Astrocyte (in vitro differentiated cells and primary cell): ENCODE results near the gene PRR29. TPM values are rescaled to one million over a fixed set of nuclear protein-coding genes. Genes with fewer than 3 reads are reported as not detected.

Experiments used
- DNase-seq: peaks from one replicate; pipeline ENCODE4 v3.0.0-alpha.2; 2010; ENCODE audit warnings: low read depth
- FAIRE-seq: peaks from 2 replicates; lab custom pipeline; 2011; peaks lifted over from hg19 to GRCh38; lab: Jason Lieb, UNC
- H2AFZ ChIP-seq: 2 replicates; pipeline ENCODE4 v1.6.0; 2012; ENCODE audit warnings: low read depth, low read length, inconsistent platforms
- H3K27ac ChIP-seq: 2 replicates; pipeline ENCODE4 v1.5.1; 2011; ENCODE audit warnings: low read depth, low read length, inconsistent platforms
- H3K27me3 ChIP-seq: 2 replicates; pipeline ENCODE4 v1.6.0; 2011; ENCODE audit warnings: low read length, inconsistent platforms; ENCODE audit not compliant: insufficient read depth
- H3K36me3 ChIP-seq: 2 replicates; pipeline ENCODE4 v1.5.1; 2011; ENCODE audit warnings: low read length, inconsistent platforms; ENCODE audit not compliant: insufficient read depth
- H3K4me1 ChIP-seq: 2 replicates; pipeline ENCODE4 v1.5.1; 2011; ENCODE audit warnings: low read length, inconsistent platforms; ENCODE audit not compliant: insufficient read depth
- H3K4me2 ChIP-seq: 2 replicates; pipeline ENCODE4 v1.6.0; 2012; ENCODE audit warnings: low read length, inconsistent platforms
- H3K4me3 ChIP-seq: 2 replicates; pipeline ENCODE4 v1.5.1; 2011; ENCODE audit warnings: low read depth, mild to moderate bottlenecking, low read length, inconsistent platforms; ENCODE audit not compliant: insufficient read depth
- H3K79me2 ChIP-seq: 2 replicates; pipeline ENCODE4 v1.6.0; 2012; ENCODE audit warnings: mild to moderate bottlenecking, low read length, inconsistent platforms; ENCODE audit not compliant: insufficient read depth
- H3K9ac ChIP-seq: 2 replicates; pipeline ENCODE4 v1.6.0; 2012; ENCODE audit warnings: mild to moderate bottlenecking, low read length, inconsistent platforms
- H3K9me3 ChIP-seq: 2 replicates; pipeline ENCODE4 v1.5.1; 2012; ENCODE audit warnings: low read depth, mild to moderate bottlenecking, low read length, inconsistent platforms; ENCODE audit not compliant: insufficient read depth
- H4K20me1 ChIP-seq: 2 replicates; pipeline ENCODE4 v1.6.0; 2012; ENCODE audit warnings: low read length, inconsistent platforms; ENCODE audit not compliant: insufficient read depth
- H3K27ac Mint-ChIP-seq: one replicate; pipeline ENCODE4 v1.8.0; 2021; ENCODE audit warnings: mild to moderate bottlenecking, mixed read lengths; ENCODE audit not compliant: unreplicated experiment
- H3K27me3 Mint-ChIP-seq: one replicate; pipeline ENCODE4 v1.8.0; 2021; ENCODE audit warnings: low read depth, mixed read lengths; ENCODE audit not compliant: unreplicated experiment
- H3K36me3 Mint-ChIP-seq: one replicate; pipeline ENCODE4 v1.8.0; 2021; ENCODE audit warnings: low read depth, mixed read lengths; ENCODE audit not compliant: unreplicated experiment
- H3K4me1 Mint-ChIP-seq: one replicate; pipeline ENCODE4 v1.8.0; 2021; ENCODE audit warnings: low read depth, mixed read lengths; ENCODE audit not compliant: unreplicated experiment
- H3K4me3 Mint-ChIP-seq: one replicate; pipeline ENCODE4 v1.8.0; 2021; ENCODE audit warnings: mild to moderate bottlenecking, moderate library complexity, mixed read lengths; ENCODE audit not compliant: unreplicated experiment
- H3K9me3 Mint-ChIP-seq: one replicate; pipeline ENCODE4 v1.8.0; 2021; ENCODE audit warnings: mild to moderate bottlenecking, mixed read lengths; ENCODE audit not compliant: unreplicated experiment
- CTCF ChIP-seq: IDR thresholded peaks from 2 replicates; pipeline ENCODE4 v1.5.1; 2011; ENCODE audit warnings: low read depth, mild to moderate bottlenecking, inconsistent platforms, low read length, moderate library complexity; ENCODE audit not compliant: insufficient read depth
- EZH2 ChIP-seq: IDR thresholded peaks from 2 replicates; pipeline ENCODE4 v1.6.1; 2012; ENCODE audit warnings: mild to moderate bottlenecking, low read length, inconsistent platforms; ENCODE audit not compliant: insufficient read depth
- total RNA-seq: library from RNA; stranded (reverse); gene quantifications from 2 replicates; pipeline ENCODE4 v1.2.1, GENCODE V29; 2021

The PRR29 gene
- total RNA-seq, 1 donor from 2014 or later = 0.54 TPM

- Histone ChIP-seq H3K4me3 (no peak overlapping the region), H4K20me1 (no peaks in the 10 kb centered on the region), H2AFZ (no peak overlapping the region), H3K27ac (no peak overlapping the region), H3K9me3 (no peaks in the 10 kb centered on the region), H3K4me2 (no peak overlapping the region), H3K27me3 (no peaks in the 10 kb centered on the region), H3K4me1 (peaks cover 6% of the 10 kb centered on the region), H3K9ac (no peak overlapping the region), H3K79me2 (no peaks in the 10 kb centered on the region), H3K36me3 (no peaks in the 10 kb centered on the region)
- H3K27me3 Mint-ChIP-seq = no peaks in the 10 kb centered on the region
- DNase-seq (peak; percentile 57), FAIRE-seq (no peak)
- H3K36me3 Mint-ChIP-seq = no peaks in the 10 kb centered on the region
- no peaks in the 10 kb centered on the region for H3K4me1 Mint-ChIP-seq
- no peak overlapping the region for H3K4me3 Mint-ChIP-seq
- H3K27ac Mint-ChIP-seq = peak overlapping the region; percentile 4
- no peak for TF ChIP-seq CTCF
- no peak for TF ChIP-seq EZH2
- H3K9me3 Mint-ChIP-seq = peaks cover 10% of the 10 kb centered on the region
Observed at GRCh38 chr17:63984236-63984635, 13.9 kb upstream of the PRR29 start.

GRCh38 chr17:63984651-63985386 is 13.3 kb upstream of the PRR29 start:
- Histone ChIP-seq H3K4me3 (no peak overlapping the region), H3K79me2 (no peaks in the 10 kb centered on the region), H4K20me1 (no peaks in the 10 kb centered on the region), H2AFZ (no peak overlapping the region), H3K4me1 (peaks cover 6% of the 10 kb centered on the region), H3K27me3 (no peaks in the 10 kb centered on the region), H3K36me3 (no peaks in the 10 kb centered on the region), H3K4me2 (peak overlapping the region; percentile 47), H3K9me3 (no peaks in the 10 kb centered on the region), H3K9ac (no peak overlapping the region), H3K27ac (no peak overlapping the region)
- no peaks in the 10 kb centered on the region for H3K36me3 Mint-ChIP-seq
- H3K9me3 Mint-ChIP-seq = peaks cover 10% of the 10 kb centered on the region
- H3K4me3 Mint-ChIP-seq = no peak overlapping the region
- H3K27me3 Mint-ChIP-seq = peaks cover 3% of the 10 kb centered on the region
- TF ChIP-seq EZH2 (no peak), CTCF (no peak)
- DNase-seq (peak; percentile 89), FAIRE-seq (no peak)
- H3K27ac Mint-ChIP-seq = peak overlapping the region; percentile 62
- no peaks in the 10 kb centered on the region for H3K4me1 Mint-ChIP-seq
